Measurements from ENCODE around the gene CHD9NB.
"Not testable (repeated sequence)": the region's sequence is repeated elsewhere in the genome, so short reads cannot be mapped to it uniquely, and the experiment has no call there.

The CHD9NB gene

GRCh38 chr16:53057658-53058057 is 5.0 kb upstream of the CHD9NB start:
- no peak overlapping the region for H3K4me3 ChIP-seq (ENCODE audit: low read depth, low read length)
- no peak for TF ChIP-seq CTCF (IDR thresholded peaks at IDR 0.05; ENCODE audit: borderline replicate concordance, insufficient read depth, low read depth, low read length)

GRCh38 chr16:53056392-53056881 is 3.7 kb upstream of the CHD9NB start:
- H3K4me3 ChIP-seq (ENCODE audit: low read depth, low read length): no peak overlapping the region
- TF ChIP-seq CTCF (IDR thresholded peaks at IDR 0.05; ENCODE audit: borderline replicate concordance, insufficient read depth, low read depth, low read length): no peak

GRCh38 chr16:53055541-53056391 is 3.1 kb upstream of the CHD9NB start:
- no peak for TF ChIP-seq CTCF (IDR thresholded peaks at IDR 0.05; ENCODE audit: borderline replicate concordance, insufficient read depth, low read depth, low read length)
- H3K4me3 ChIP-seq (ENCODE audit: low read depth, low read length): peak overlapping the region; percentile 84

- peak; percentile 99 for TF ChIP-seq CTCF (IDR thresholded peaks at IDR 0.05; ENCODE audit: borderline replicate concordance, insufficient read depth, low read depth, low read length)
- H3K4me3 ChIP-seq (ENCODE audit: low read depth, low read length): peak within 1 kb of the TSS; percentile 84
These were observed 2.2 kb upstream of the CHD9NB start, which contains the start of gene CHD9 for GRCh38 chr16:53054670-53055485. Gene CHD9 (plus strand): TSS chr16:53054991. CDS start chr16:53156090, 101,099 bp downstream.

- H3K4me3 ChIP-seq (ENCODE audit: low read depth, low read length): peak overlapping the region; percentile 84
- no peak for TF ChIP-seq CTCF (IDR thresholded peaks at IDR 0.05; ENCODE audit: borderline replicate concordance, insufficient read depth, low read depth, low read length)
These were observed 1.4 kb upstream of the CHD9NB start for GRCh38 chr16:53053967-53054669.

GRCh38 chr16:53051255-53051654 is 1.4 kb downstream of the CHD9NB start:
- not testable (repeated sequence) for H3K4me3 ChIP-seq (ENCODE audit: low read depth, low read length)
